Ascending aorta (tissue), 2 donors: ENCODE data around the gene RAB29. TPM values are rescaled to one million over a fixed set of nuclear protein-coding genes. Genes with fewer than 3 reads are reported as not detected.
"Not testable (repeated sequence)": the region's sequence is repeated elsewhere in the genome, so short reads cannot be mapped to it uniquely, and the experiment has no call there.

Experiments used
- DNase-seq, 2 donors: peaks; one replicate each; pipeline ENCODE4 v3.0.0-alpha.2; 2019; ENCODE audit warnings: low spot score in 2 of 2
- H3K27ac ChIP-seq, 2 donors: fragments of 200-600 bp; sonication (generic); one replicate each; pipeline ENCODE4 v1.5.1; 2016 to 2017; ENCODE audit warnings: mild to moderate bottlenecking in 1 of 2
- H3K27me3 ChIP-seq: fragments of 200-600 bp; sonication (generic); one replicate; pipeline ENCODE4 v1.5.1; 2017
- H3K36me3 ChIP-seq, 2 donors: fragments of 200-600 bp; sonication (generic); one replicate each; pipeline ENCODE4 v1.5.1; 2016
- H3K4me1 ChIP-seq, 2 donors: fragments of 200-600 bp; sonication (generic); one replicate each; pipeline ENCODE4 v1.5.1; 2016 to 2017; ENCODE audit warnings: mild to moderate bottlenecking in 1 of 2
- H3K4me3 ChIP-seq, 2 donors: fragments of 200-600 bp; sonication (generic); one replicate each; pipeline ENCODE4 v1.5.1; 2016 to 2017; ENCODE audit warnings: mild to moderate bottlenecking in 1 of 2
- H3K9me3 ChIP-seq, 2 donors: fragments of 200-600 bp; sonication (generic); one replicate each; pipeline ENCODE4 v1.5.1; 2016
- CTCF ChIP-seq, 3 experiments: fragments of 200-600 bp in 2 of 3; fragments of 450-650 bp in 1 of 3; sonication (generic) in 2 of 3; IDR thresholded peaks; one replicate each; pipeline ENCODE4 v1.5.1; 2016 to 2019; ENCODE audit warnings: antibody characterized with exemption in 3 of 3, mild to moderate bottlenecking in 1 of 3, moderate library complexity in 1 of 3
- intact Hi-C: fragments of 100-400 bp; cut with DNase I; formaldehyde crosslinking; loops from one replicate; pipeline ENCODE4 v1.15.1; 2023
- total RNA-seq: library from RNA; depleted of rRNA; stranded (reverse); fragments of >200 nt; gene quantifications from one replicate; pipeline ENCODE4 v1.1.0, GENCODE V29; 2016

The RAB29 gene
- 18.0 TPM for total RNA-seq

DNA sequence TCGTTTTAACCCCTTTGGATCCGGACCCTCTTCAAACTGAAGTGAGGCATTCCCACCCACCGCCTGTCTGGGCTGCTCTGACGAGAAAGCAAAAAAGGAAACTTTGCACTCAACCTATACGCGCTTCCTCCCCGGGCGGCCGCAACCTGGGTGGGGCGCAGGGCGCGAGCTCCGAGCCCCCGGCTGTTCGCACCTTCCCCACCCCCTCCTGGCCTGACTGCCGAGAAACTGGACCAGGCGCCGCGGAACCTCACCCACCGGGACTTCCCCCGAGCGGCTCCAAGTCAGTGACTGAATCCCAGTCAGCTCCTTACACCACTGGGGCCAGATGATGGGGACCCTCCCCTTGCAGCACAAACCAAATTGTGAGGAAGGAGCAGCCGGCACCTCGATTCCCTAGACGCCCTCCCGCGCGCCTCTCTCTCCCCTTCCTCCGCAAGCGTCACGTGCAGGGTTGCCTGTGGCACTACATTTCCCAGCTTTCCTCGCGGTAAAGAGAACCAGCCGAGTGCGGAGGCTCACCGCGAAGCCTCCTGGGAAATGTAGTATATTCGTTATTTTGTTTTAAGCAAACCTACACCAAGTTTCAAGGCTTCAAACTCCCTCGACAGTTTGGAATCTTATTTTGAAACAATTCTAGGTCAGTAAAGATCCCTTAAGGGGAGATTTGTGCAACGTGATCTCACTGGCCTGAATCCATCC lies at the start of gene RAB29:
RAB29 (minus strand) TSS at position 468 of the 702 bp plus-strand sequence. CDS start 526 bp downstream, outside the sequence.
- H3K27ac ChIP-seq: peak within 1 kb of the TSS; percentile 82 to 90
- H3K4me3 ChIP-seq: peak within 1 kb of the TSS; percentile 77 to 93
- no peaks in the 10 kb centered on the region for H3K9me3 ChIP-seq
- H3K27me3 ChIP-seq: no peaks in the 10 kb centered on the region
- H3K4me1 ChIP-seq: peaks cover 5 to 11% of the 10 kb centered on the region in 2 donors
- H3K36me3 ChIP-seq: peaks cover 0 to 8% of the 10 kb centered on the region in 2 donors
- DNase-seq: peak; percentile 58 to 93
- TF ChIP-seq CTCF (IDR thresholded peaks at IDR 0.05): no peak
- intact Hi-C loops: loop anchor here (1.0 kb wide), 2 partner anchors 25 to 38 kb away; partner anchors contain the start of genes NUCKS1 and SLC41A1

- Histone ChIP-seq H3K4me3 (no peak overlapping the region), H3K36me3 (no peaks in the 10 kb centered on the region), H3K27me3 (no peaks in the 10 kb centered on the region), H3K27ac (no peak overlapping the region), H3K9me3 (no peaks in the 10 kb centered on the region), H3K4me1 (no peaks in the 10 kb centered on the region)
- intact Hi-C loops: no loop called here
- no peak for DNase-seq
- no peak for TF ChIP-seq CTCF (IDR thresholded peaks at IDR 0.05)
These were observed 48.9 kb upstream of the RAB29 start for GRCh38 chr1:205824180-205824579.

GRCh38 chr1:205823260-205823659 lies 48.0 kb upstream of the RAB29 start:
- H3K27me3 ChIP-seq, H3K9me3 ChIP-seq, DNase-seq, H3K4me3 ChIP-seq, H3K36me3 ChIP-seq, H3K4me1 ChIP-seq, H3K27ac ChIP-seq, intact Hi-C loops: not testable (repeated sequence)

GRCh38 chr1:205822397-205822796 lies 47.1 kb upstream of the RAB29 start:
- intact Hi-C loops: no loop called here
- no peak for DNase-seq
- H3K4me1 ChIP-seq: no peaks in the 10 kb centered on the region
- no peaks in the 10 kb centered on the region for H3K36me3 ChIP-seq
- TF ChIP-seq CTCF (IDR thresholded peaks at IDR 0.05): no peak
- no peak overlapping the region for H3K4me3 ChIP-seq
- H3K27ac ChIP-seq: no peak overlapping the region
- no peaks in the 10 kb centered on the region for H3K27me3 ChIP-seq
- no peaks in the 10 kb centered on the region for H3K9me3 ChIP-seq

GRCh38 chr1:205817988-205818387 lies 42.7 kb upstream of the RAB29 start:
- Histone ChIP-seq H3K9me3 (no peaks in the 10 kb centered on the region), H3K4me3 (no peak overlapping the region), H3K36me3 (no peaks in the 10 kb centered on the region), H3K27ac (no peak overlapping the region), H3K4me1 (peaks cover 0 to 6% of the 10 kb centered on the region in 2 donors), H3K27me3 (no peaks in the 10 kb centered on the region)
- intact Hi-C loops: no loop called here
- DNase-seq: no peak
- TF ChIP-seq CTCF (IDR thresholded peaks at IDR 0.05): no peak

GRCh38 chr1:205817364-205817763 lies 42.1 kb upstream of the RAB29 start:
- intact Hi-C loops: no loop called here
- no peaks in the 10 kb centered on the region for H3K27me3 ChIP-seq
- no peaks in the 10 kb centered on the region for H3K9me3 ChIP-seq
- no peak overlapping the region for H3K4me3 ChIP-seq
- H3K36me3 ChIP-seq: no peaks in the 10 kb centered on the region
- H3K4me1 ChIP-seq: peaks cover 0 to 6% of the 10 kb centered on the region in 2 donors
- no peak overlapping the region for H3K27ac ChIP-seq
- no peak for DNase-seq
- no peak for TF ChIP-seq CTCF (IDR thresholded peaks at IDR 0.05)
